NCI-H748 treated with DMSO at 0.1 percent for 48 hours (cell line): ENCODE measurements around the gene SF3A1.
"Not testable (repeated sequence)": the region's sequence is repeated elsewhere in the genome, so short reads cannot be mapped to it uniquely, and the experiment has no call there.

Experiments
- DNase-seq: peaks from one replicate; lab custom pipeline; 2025; lab: John Stamatoyannopoulos, UW

Gene SF3A1

GRCh38 chr22:30356449-30357235 lies at the start of gene SF3A1, which contains the start of gene CCDC157:
SF3A1 (minus strand) TSS chr22:30356894; CDS start chr22:30356792, 102 bp downstream.
CCDC157 (plus strand) TSS chr22:30357007; CDS start chr22:30366001, 8,994 bp downstream.
- DNase-seq = peak; percentile 40

- no peak for DNase-seq
Observed at GRCh38 chr22:30406400-30406799, 49.7 kb upstream of the SF3A1 start.

- no peak for DNase-seq
Observed at GRCh38 chr22:30405731-30406130, 49.0 kb upstream of the SF3A1 start.

GRCh38 chr22:30404307-30404706 lies 47.6 kb upstream of the SF3A1 start:
- no peak for DNase-seq

GRCh38 chr22:30402766-30403104 lies 46.0 kb upstream of the SF3A1 start:
- DNase-seq = not testable (repeated sequence)

- no peak for DNase-seq
Observed at GRCh38 chr22:30402028-30402765, 45.5 kb upstream of the SF3A1 start.

GRCh38 chr22:30401024-30401423 lies 44.3 kb upstream of the SF3A1 start:
- not testable (repeated sequence) for DNase-seq

- DNase-seq = no peak
Observed at GRCh38 chr22:30400159-30400558, 43.5 kb upstream of the SF3A1 start.

- no peak for DNase-seq
Observed at GRCh38 chr22:30399718-30400117, 43.0 kb upstream of the SF3A1 start.

GRCh38 chr22:30398685-30399680 lies 42.3 kb upstream of the SF3A1 start:
- DNase-seq = no peak

GRCh38 chr22:30397656-30398635 lies 41.3 kb upstream of the SF3A1 start:
- no peak for DNase-seq

- peak; percentile 6 for DNase-seq
Observed at GRCh38 chr22:30396871-30397655, 40.4 kb upstream of the SF3A1 start, which contains the start of gene SEC14L2. SEC14L2 (plus strand) TSS chr22:30397018; CDS start chr22:30397117, 99 bp downstream.

- no peak for DNase-seq
Observed at GRCh38 chr22:30393885-30394284, 37.2 kb upstream of the SF3A1 start.

- no peak for DNase-seq
Observed at GRCh38 chr22:30393322-30393680, 36.6 kb upstream of the SF3A1 start.

GRCh38 chr22:30392661-30393321 lies 36.1 kb upstream of the SF3A1 start:
- DNase-seq = no peak

GRCh38 chr22:30390974-30391691 lies 34.4 kb upstream of the SF3A1 start:
- DNase-seq = peak; percentile 10

- peak; percentile 30 for DNase-seq
Observed at GRCh38 chr22:30386960-30387827, 30.5 kb upstream of the SF3A1 start, which contains the start of gene RNF215. RNF215 (minus strand) TSS chr22:30387411; CDS start chr22:30387313, 98 bp downstream.

- no peak for DNase-seq
Observed at GRCh38 chr22:30386608-30386959, 29.9 kb upstream of the SF3A1 start.
